ENCODE results near the gene HIF3A. TPM values are rescaled to one million over a fixed set of nuclear protein-coding genes. Genes with fewer than 3 reads are reported as not detected.

Gene HIF3A
- total and polyA plus RNA-seq, 2 donors (not counting 1 experiment from before 2014, with no cell fraction given), result 0.12 to 1.5 TPM

DNA sequence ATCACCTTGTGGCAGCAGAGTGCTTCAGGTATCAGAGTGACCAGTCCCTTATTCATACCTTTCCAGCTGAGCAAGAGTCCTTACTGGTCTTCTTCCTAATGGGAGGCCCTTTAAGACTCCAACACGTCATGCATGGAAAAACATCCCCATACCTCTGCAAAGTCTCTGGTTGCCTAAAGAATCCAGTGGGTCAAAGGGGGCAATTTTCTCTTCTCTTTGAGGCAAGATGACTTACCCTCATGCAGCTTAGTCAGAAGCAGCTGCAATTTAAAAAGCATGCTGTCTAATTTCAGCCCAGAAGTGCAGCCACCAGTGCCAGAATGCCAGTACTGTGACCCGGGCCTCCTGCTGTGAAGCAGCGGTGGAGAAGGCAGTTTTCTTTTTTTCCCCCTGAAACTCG, 68.7 kb downstream of the HIF3A start:
- no peak overlapping the region for H2AFZ ChIP-seq (ENCODE audit: low read length)
- H3K9me3 ChIP-seq (ENCODE audit: control insufficient read depth, insufficient read depth, low read depth, low read length), result no peaks in the 10 kb centered on the region
- H3K4me2 ChIP-seq (ENCODE audit: extremely low read depth, insufficient read depth, low read length), result peak overlapping the region; percentile 13
- no peak overlapping the region for H3K4me3 ChIP-seq (replicated peaks in 1 of 4; ENCODE audit: control extremely low read depth in 1 of 4, insufficient read depth in 1 of 4, low read depth in 3 of 4, low read length in 4 of 4)
- no peaks in the 10 kb centered on the region for H4K20me1 ChIP-seq (ENCODE audit: control insufficient read depth, extremely low read depth, insufficient read depth, low read length)
- H3K36me3 ChIP-seq (ENCODE audit: control insufficient read depth, insufficient read depth, low read length), result peaks cover 1% of the 10 kb centered on the region
- H3K27ac ChIP-seq (ENCODE audit: insufficient read depth, low read length), result no peak overlapping the region
- no peak overlapping the region for H3K9ac ChIP-seq (ENCODE audit: insufficient read depth, low read length)
- H3K4me1 ChIP-seq (ENCODE audit: control insufficient read depth, extremely low read depth, insufficient read depth, low read length), result no peaks in the 10 kb centered on the region
- DNase-seq (ENCODE audit: low read depth in 2 of 2), result peak in 1 of 2 donors; percentile 62
- H3K79me2 ChIP-seq (ENCODE audit: control insufficient read depth, insufficient read depth, low read length), result peaks cover 18% of the 10 kb centered on the region
- TF ChIP-seq EZH2 (IDR thresholded peaks at IDR 0.05; ENCODE audit: low read length, missing control alignments) (no peak), CTCF (conservative IDR thresholded peaks at IDR 0.05 in 1 of 2, IDR thresholded peaks at IDR 0.05 in 1 of 2; ENCODE audit: low read depth in 1 of 2, low read length in 2 of 2) (no peak)
- no peaks in the 10 kb centered on the region for H3K27me3 ChIP-seq (ENCODE audit: control insufficient read depth, insufficient read depth, low read length)

- no peaks in the 10 kb centered on the region for H3K9me3 ChIP-seq (ENCODE audit: control insufficient read depth, insufficient read depth, low read depth, low read length)
- no peak overlapping the region for H3K4me2 ChIP-seq (ENCODE audit: extremely low read depth, insufficient read depth, low read length)
- no peaks in the 10 kb centered on the region for H3K27me3 ChIP-seq (ENCODE audit: control insufficient read depth, insufficient read depth, low read length)
- H3K4me1 ChIP-seq (ENCODE audit: control insufficient read depth, extremely low read depth, insufficient read depth, low read length), result no peaks in the 10 kb centered on the region
- H3K9ac ChIP-seq (ENCODE audit: insufficient read depth, low read length), result no peak overlapping the region
- H3K27ac ChIP-seq (ENCODE audit: insufficient read depth, low read length), result no peak overlapping the region
- H2AFZ ChIP-seq (ENCODE audit: low read length), result no peak overlapping the region
- no peak for TF ChIP-seq CTCF (conservative IDR thresholded peaks at IDR 0.05 in 1 of 2, IDR thresholded peaks at IDR 0.05 in 1 of 2; ENCODE audit: low read depth in 1 of 2, low read length in 2 of 2)
- no peak for TF ChIP-seq EZH2 (IDR thresholded peaks at IDR 0.05; ENCODE audit: low read length, missing control alignments)
- peaks cover 1% of the 10 kb centered on the region for H3K36me3 ChIP-seq (ENCODE audit: control insufficient read depth, insufficient read depth, low read length)
- H3K4me3 ChIP-seq (replicated peaks in 1 of 4; ENCODE audit: control extremely low read depth in 1 of 4, insufficient read depth in 1 of 4, low read depth in 3 of 4, low read length in 4 of 4), result no peak overlapping the region
- peaks cover 24% of the 10 kb centered on the region for H3K79me2 ChIP-seq (ENCODE audit: control insufficient read depth, insufficient read depth, low read length)
- DNase-seq (ENCODE audit: low read depth in 2 of 2), result no peak
- no peaks in the 10 kb centered on the region for H4K20me1 ChIP-seq (ENCODE audit: control insufficient read depth, extremely low read depth, insufficient read depth, low read length)
Measured at GRCh38 chr19:46366620-46367292, 69.9 kb downstream of the HIF3A start.

DNA sequence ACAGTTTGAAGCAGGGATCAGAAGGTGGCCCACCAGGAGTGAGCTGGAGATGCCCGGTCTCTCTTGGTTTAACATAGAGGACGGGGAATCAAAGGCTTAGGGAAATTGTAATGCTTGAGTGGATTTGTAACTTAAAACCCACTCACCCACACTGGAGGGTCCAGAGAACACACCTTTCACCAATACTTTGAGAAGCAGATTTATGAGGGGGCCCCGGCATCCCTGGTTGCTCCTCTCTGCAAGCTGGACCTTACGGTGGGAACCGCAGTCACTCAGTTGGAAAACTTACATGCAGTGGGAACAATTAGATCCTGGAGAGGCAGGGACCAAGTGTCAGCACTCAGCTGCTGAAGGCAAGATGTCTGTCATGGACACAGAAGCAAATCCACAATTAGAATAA, 70.6 kb downstream of the HIF3A start:
- Histone ChIP-seq H3K79me2 (ENCODE audit: control insufficient read depth, insufficient read depth, low read length) (peaks cover 25% of the 10 kb centered on the region), H3K9ac (ENCODE audit: insufficient read depth, low read length) (no peak overlapping the region), H3K4me2 (ENCODE audit: extremely low read depth, insufficient read depth, low read length) (no peak overlapping the region), H3K4me3 (replicated peaks in 1 of 4; ENCODE audit: control extremely low read depth in 1 of 4, insufficient read depth in 1 of 4, low read depth in 3 of 4, low read length in 4 of 4) (no peak overlapping the region), H3K9me3 (ENCODE audit: control insufficient read depth, insufficient read depth, low read depth, low read length) (no peaks in the 10 kb centered on the region), H3K27ac (ENCODE audit: insufficient read depth, low read length) (no peak overlapping the region), H3K36me3 (ENCODE audit: control insufficient read depth, insufficient read depth, low read length) (peaks cover 1% of the 10 kb centered on the region), H3K4me1 (ENCODE audit: control insufficient read depth, extremely low read depth, insufficient read depth, low read length) (no peaks in the 10 kb centered on the region), H2AFZ (ENCODE audit: low read length) (no peak overlapping the region), H3K27me3 (ENCODE audit: control insufficient read depth, insufficient read depth, low read length) (no peaks in the 10 kb centered on the region), H4K20me1 (ENCODE audit: control insufficient read depth, extremely low read depth, insufficient read depth, low read length) (no peaks in the 10 kb centered on the region)
- no peak for DNase-seq (ENCODE audit: low read depth in 2 of 2)
- TF ChIP-seq CTCF (conservative IDR thresholded peaks at IDR 0.05 in 1 of 2, IDR thresholded peaks at IDR 0.05 in 1 of 2; ENCODE audit: low read depth in 1 of 2, low read length in 2 of 2), result no peak
- TF ChIP-seq EZH2 (IDR thresholded peaks at IDR 0.05; ENCODE audit: low read length, missing control alignments), result no peak

Data from fibroblast of lung (primary cell).